ENCODE measurements around the gene BMPR1B.

The BMPR1B gene

DNA sequence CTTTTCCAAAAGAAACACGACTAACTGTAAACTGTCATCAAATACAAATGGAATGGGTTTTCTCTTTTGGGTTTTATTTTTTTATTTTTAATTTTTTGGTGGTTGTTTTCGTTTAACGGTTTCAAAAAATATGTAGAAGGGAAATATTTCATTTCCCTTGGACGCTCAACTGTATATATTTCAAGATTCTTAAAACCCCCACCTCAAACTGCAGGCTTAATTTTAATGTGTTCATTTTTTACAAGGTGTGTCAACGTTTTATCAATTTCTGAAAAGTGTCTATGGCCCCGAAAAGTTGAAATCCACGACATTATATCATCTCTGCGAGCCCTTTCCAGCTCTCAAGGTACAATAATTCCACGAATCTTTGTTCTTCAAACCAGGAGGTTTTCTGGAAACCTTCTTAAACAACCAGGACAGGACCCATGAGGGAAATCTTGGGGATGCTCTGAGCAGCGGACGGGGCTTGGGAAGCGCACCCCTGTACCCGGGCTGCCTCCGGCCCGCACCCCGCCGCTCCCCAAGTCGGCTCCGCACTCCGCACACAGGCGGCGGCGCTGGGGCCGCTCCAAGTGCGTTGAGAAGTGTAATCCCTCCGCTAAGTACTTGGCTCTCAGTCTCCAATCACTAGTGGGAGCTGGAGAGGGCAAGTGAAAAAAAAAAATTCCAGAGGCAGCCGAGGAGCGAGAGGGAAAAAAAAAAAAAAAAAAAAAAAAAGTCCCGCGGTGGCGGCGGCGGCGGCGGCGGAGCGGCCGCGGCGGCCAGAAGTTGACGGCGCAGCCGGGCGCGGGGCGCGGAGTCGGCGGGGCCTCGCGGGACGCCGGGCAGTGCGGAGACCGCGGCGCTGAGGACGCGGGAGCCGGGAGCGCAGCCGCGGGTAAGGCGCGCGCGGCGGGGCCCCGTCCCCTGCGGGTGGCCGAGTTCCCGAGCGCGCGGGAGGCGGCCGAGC lies at the start of gene BMPR1B:
Gene BMPR1B, plus strand, starts transcription at position 764 of the 949 bp plus-strand sequence. CDS start 346,470 bp downstream, outside the sequence.
- DNase-seq = no peak

DNA sequence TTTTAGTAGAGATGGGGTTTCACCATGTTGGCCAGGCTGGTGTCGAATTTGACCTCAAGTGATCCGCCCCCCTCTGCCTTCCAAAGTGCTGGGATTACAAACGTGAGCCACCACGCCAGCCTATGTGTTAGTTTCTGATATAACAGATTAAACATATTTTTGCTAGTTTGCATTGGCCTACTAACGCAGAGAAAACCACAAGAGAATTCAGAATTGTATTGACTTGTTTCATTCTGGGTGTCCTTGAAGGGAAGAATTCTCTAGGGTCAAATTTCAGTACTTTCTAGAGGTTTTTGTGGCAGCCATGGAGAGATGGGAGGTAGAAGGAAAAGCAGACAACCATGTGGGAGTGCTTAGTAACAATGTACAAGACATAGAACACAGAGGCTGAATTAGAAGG lies 46.1 kb upstream of the BMPR1B start:
- no peak for DNase-seq

DNA sequence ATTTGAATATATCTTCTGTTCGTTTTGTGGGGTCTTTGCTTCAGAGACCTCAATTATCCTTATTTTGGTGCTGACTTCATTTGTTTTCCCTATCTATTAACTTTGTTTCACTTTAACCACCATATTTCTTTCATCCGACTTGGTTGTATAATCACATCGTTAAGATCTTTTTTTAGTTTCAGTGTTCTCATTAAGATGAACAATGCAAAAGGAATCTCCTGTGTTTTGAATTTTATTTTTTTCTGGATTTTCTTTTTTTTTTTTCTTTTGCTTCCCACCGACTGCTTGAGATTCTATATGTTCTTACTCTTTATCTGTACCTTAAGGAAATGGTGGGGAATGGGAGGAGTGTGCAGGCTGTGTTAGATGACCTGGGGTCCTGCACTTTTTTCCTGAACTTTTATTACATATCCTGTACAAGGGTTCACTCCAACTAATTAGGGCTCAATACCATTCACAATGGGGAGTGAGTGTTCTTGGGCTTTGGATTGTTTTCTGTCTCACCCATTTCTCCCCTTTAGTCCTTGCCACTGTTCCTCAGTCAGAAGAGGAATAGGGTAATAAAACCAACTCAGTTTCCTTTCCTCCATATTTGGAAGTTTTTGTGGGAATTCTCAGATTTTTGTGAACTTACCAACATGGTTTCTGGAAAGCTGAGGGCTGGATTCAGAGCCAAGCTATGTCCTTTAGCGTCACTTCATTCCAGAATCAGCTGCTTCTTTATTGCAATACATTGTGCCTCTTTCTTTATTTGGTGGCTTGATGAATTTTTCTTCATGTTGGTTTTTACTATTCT lies 43.2 kb upstream of the BMPR1B start:
- DNase-seq = no peak

DNA sequence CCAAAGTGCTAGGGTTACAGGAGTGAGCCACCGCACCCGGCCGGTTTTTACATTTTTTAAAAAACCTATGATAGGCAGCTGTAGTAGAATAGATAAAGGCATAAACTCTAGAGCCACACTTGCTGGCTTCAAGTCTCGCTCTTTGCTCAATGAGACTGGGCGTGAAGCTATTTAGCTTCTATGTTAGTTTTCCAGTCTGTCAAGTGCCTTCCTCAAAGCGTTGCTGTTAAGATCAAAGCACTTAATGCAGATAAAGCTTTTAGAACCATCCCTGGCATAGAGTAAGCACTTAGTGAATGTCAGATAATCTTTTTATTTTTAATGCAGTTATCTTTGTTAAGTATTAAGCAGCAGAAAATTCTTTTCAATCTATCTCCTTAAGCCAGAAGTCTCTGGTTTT lies 42.0 kb upstream of the BMPR1B start:
- DNase-seq = no peak

DNA sequence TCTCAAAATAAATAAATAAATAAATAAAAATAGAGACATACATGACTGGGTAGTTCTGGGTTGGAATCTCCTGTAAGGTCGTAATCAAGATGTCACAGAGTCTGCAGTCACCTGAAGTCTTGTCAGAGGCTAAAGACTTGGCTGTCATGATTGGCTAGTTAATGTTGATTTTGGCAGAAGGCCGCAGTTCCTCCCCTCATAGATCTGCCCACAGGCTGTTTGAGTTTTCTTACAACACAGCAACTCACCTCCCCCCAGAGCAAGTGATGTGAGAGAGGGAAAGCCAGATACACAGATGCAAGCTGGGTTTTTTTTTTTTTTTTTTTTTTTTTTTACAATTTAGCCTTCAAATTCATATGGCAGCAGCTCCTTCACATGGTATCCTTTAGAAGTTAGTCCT lies 36.4 kb upstream of the BMPR1B start:
- DNase-seq = no peak

DNA sequence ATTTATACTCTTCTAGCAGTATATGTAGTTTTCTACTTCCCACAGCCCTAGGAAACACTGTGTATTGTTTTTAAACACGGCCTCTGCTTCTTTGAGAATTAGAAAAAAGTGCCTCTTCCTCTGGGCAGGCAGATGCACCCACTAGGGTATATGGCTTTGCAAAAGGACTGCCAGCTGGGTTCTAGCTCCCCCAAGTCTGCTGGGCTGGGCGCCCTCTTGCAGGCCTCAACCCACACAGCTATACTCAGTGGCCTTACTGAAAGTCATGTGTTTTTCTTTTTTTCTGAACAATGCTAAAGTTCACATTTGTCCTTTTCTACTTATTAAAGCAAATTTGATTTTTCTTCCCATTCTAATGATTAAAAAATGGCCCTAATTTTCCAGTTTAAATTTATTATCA lies 35.5 kb upstream of the BMPR1B start:
- no peak for DNase-seq

DNA sequence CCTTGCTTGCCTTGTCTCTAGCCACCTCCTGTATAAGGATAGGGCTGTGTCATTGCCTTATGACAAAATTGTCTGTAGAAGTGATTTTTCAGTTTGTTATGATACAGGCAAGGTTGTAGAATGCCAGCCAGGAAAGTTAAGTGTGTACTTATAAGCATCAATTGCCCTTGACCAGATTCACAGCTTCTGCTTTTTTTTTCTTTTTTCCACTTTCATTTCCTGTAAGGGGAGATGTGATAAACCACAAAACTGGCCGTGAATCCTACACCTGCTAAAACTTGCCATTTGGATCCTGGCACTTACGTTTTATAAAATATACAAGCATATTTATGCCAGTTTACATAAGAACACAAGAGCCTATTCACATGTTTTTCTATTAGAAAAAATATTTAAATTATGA lies 35.0 kb upstream of the BMPR1B start:
- no peak for DNase-seq

DNA sequence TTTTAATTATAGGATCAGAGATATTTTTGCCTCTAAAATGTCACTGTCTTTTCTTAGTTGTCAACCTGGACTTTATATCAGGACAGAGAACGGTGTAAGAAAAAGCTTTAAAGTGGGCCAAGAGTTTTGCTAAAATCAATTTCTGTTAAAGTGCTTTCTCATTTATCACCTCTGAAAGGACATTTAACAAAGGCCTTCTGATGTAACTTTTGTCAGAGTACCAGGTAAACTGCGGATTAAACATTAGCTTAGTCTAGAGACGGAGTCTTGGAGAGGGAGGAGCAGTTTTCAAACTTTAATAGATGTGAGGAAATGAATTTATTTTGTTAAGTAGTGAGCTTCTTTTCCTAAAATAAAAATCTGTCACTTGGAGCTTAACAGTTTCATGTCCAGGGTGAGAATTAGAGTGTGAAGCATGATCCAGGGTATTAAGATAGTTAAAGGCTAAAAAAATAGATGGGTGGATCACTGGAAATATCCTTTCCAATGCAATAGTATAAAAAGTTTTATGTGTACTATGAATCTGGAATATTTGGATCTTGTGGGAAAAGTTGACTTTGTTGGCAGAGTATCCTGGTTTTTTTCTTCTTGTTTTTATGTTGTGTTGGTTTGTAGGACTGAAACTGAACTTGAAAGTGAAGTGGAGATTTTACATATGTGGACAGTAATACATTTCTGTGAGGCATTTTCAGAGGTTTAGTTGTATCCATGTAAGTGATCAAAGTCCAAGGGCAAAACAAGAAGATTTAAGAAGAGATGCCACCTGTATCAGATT lies 33.6 kb upstream of the BMPR1B start:
- no peak for DNase-seq

DNA sequence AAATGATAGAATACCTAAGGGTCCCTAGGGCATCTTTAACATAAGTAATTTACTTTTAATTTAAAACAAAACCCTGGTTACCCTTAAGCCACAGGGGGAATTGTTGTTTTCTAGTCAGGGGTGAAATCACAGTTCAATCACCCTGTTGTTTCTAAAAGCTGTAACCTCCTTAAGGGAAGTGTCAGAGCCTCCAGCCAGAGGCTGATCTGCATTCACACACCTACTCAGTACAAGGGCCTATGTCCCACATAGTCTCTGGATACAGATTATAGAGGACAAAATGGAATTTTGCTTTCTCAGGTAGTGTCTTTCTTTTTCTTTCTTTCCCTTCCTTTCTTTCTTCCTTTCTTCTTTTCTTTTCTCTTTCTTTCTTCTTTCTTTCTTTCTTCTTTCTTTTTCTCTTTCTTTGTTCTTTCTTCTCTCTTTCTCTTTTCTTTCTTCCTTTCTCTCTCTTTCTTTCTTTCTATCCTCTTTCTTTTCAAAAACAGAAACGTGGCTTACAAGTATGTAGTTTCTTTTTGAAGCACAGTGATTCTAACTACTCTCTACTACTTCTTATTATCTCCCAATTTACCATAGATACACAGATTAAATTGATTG lies 31.1 kb upstream of the BMPR1B start:
- no peak for DNase-seq

DNA sequence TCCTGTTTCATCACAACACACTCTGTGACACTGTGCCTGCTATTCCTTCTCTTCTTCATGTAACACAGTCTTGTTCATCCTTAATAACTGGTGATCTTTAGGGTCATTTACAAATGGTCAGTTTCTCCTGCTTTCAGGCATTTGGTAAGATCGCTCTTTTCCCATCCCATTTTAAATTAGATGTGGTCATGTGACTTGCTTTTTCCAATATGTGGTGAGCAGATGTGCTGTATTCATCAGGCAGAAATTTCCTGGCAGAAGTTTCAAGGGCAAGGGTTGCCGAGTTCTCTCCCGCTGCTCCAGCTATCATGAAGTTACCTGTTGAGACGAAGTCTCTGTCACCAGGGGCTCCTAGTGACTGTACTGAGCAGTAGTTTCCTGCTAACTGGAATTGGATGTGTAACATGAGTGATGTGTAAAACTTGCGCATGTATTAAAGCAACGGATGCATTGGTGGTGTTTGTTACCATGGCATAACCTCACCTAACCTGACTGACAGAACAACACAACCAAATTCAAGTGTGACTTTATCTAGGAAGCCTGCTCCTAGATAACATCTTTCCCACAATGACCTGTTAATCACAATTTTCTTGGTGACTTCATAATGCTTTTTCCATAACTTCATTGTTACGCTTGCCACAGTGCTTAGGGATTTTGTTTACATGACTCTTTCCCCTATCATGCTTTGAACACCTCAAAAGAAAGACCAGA lies 29.5 kb upstream of the BMPR1B start:
- no peak for DNase-seq

DNA sequence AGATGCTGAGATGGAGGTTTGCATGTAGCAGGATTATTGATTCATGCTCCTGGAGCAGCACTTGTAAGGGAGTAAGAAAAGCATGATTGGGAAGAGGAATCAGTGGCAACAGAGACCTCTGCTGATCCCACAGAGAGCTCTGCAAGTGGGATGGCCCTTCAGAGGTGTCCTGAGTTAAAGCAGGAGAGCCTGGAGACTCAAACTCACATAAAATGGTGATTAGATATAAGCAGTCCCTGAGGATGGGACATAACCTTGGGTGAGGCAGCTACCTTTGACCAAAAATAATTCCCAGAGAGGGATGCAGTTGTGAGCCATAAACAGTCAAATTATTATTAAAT lies 25.4 kb upstream of the BMPR1B start:
- DNase-seq = no peak

DNA sequence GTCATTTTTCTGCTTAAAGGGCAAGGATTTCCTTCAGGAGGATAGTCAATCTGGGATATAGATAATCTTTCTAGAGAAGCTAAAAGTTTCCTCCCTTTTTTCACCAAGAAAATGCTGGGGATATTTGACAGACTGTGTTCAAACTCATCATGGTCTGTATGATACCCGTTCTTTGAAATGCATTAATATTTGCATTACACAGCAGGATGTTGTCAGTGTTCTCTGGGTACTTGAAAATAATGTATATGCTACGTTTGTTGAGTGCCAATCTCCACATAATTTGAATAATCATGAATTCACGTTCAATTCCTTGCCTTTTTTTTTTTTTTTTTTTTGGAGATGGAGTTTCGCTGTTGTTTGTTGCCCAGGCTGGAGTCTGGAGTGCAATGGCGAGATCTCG lies 18.0 kb upstream of the BMPR1B start:
- DNase-seq = no peak

DNA sequence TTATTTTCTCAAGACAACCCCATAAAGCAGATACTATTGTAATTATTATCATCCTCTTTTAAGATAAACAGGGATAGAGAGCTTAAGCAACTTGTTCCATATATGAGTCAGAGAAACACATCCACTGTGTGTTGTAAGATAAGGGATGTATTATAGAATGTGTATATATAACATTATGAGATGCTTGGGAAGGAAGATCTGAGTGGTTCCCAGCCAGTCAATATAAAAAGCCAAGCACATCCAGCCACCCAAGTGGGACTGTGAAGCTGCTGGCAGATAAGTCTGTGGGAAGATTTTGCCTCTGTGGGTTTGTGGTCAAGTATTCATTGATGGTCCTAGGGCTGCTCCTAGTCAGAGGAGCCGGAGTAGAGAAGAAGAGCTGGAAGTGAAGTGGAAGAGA lies 16.5 kb upstream of the BMPR1B start:
- DNase-seq = no peak

DNA sequence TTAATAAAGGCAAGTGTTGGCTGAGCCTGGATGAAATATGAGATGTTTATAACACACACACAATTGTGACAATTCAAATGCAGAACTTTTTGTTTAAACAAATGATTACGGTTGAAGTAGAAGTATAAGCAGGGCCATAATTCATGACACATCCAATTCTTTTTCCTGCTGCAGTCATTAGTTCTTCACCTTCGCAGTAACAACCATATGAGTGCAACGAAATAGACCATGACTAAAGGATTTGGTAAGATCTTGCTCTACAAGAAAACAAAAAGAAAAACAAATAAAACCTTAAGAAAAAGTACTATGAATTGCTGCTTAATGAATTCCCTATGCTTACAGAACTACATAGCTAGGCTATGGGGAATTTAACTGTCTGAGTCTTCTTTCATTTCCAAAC lies 13.9 kb upstream of the BMPR1B start:
- DNase-seq = no peak

DNA sequence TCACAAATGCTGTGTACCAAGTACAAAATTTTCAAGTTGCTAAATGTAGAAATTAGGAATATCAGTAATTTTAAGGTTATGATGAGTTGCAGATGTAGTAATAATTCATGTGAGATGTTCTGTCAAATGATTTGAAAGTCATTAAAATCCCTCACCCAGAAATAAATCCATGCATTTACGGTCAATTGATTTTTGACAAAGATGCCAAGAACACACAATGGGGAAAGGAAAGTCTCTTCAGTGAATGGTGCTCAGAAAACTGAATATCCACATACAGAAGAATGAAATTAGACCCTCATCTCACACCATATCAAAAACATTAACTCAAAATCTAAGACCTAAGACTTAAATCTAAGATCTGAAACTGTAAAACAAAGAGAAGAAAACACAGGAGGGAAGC lies 12.9 kb upstream of the BMPR1B start:
- no peak for DNase-seq

DNA sequence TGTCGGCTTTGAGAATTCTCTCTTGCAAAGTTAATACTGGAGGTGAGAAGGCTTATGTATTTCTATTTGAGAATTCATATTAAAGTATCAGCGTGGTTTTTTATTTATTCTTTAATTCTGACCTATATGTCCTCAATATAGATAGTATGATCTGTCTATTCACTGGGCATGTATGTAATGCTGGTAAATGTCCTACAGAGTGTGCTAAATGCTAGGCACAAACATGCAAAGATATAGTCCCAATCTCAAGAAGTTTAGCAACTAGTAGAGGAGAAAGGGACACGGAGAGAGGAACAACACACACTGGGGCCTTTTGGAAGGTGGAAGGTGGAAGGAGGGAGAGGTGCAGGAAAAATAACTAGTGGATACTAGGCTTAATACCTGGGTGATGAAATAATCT lies 11.0 kb upstream of the BMPR1B start:
- no peak for DNase-seq

DNA sequence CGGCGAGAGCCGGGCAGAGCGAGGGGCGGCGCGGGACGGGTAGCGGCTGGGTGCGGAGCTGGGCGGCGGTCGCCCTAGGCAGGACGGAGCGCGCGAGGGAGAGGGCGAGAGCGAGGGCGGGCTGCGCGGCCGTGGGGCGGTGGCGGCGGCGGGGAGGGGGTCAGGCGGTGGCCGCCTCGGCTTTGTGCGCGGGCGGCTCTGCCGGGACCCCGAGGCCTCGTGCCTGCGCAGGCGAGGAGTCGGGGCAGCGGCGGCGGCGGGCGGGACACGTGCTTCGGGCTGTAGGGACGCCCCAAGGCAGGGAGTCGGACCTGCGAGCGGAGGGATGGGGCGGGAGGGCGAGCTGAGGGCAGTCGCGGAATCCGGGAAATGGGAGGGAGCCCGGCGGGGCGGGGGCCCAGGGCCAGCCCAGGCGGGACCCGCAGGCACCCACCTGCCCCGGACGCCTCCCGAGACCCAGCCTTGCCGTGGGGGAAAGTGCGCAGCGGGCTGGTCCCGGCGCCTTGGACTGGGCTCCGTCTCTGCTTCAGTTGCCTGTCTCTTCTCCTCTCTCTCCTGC lies 465 bp downstream of the BMPR1B start:
- DNase-seq = peak; percentile 3

DNA sequence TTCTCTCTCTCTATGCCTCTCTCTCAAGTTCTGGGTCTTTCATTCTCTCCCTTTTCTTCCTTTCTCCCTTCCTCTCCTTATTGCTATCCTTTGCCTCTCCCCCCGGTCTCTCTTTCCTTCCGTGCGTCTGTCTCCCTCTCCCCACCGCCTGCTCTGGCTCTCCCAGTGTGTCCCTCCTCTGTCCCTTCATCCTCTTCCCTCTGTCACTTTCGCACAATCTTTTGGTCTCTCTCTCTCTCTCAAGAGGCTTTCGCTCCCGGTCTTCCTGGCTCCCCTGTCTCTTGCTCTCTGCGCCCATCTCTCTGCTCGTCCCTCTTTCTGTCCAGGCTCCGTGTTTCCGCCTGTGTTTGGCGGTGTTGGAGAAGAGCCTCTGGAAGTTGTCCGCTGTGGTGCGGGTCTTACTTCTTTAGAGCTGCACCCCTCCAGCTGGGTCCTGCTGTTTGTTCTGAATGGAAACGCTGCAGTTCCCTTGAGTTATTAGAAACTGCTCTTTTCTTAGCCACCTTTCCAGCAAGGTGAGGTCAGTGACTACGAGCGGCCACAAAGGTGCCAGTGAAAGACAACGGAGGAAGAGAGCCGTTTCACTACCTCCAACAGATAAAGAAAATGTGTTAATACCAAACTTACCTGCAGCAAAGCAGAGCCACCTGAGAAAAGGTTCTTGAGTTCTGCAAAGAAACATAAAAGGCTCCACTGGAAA lies 1.1 kb downstream of the BMPR1B start:
- no peak for DNase-seq

DNA sequence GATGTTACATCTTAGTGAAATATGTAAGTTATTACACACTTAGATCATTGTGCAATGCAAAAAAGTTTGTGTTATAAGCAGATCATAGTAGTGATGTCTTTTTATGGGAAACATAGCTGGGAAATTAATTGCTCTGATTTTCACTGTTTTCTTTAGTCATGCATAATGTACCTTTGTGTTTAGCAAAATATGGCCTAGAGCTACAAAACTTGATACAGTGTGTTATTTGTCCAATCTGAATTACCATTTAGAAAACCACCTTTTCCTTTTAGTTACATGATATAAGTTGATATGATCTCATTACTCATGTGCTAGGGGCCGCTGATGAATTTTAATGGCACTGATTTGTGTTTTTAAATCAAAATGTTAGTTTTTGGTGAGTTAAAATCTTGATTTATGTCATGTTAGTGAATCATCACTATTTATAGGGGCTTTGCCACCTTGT lies 2.0 kb downstream of the BMPR1B start:
- DNase-seq = no peak

DNA sequence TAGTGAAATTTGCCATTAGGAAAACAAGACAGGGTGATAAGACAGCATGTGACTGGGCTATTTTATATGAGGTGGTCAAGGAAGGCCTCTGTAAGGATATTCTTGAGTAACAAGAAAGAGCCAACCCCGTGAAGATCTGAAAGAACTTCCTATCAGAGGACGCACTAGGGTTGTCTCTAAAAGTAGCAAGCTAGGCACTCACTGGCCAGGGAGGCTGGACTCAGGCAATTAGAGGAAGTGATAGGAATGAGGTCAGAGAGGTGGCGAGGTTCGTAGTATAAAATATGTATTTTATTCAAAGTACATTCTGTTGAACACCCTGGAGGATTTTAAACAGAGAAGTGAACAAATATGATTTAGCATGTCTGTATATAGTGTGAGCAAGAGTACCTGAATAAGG lies 4.6 kb downstream of the BMPR1B start:
- no peak for DNase-seq

DNA sequence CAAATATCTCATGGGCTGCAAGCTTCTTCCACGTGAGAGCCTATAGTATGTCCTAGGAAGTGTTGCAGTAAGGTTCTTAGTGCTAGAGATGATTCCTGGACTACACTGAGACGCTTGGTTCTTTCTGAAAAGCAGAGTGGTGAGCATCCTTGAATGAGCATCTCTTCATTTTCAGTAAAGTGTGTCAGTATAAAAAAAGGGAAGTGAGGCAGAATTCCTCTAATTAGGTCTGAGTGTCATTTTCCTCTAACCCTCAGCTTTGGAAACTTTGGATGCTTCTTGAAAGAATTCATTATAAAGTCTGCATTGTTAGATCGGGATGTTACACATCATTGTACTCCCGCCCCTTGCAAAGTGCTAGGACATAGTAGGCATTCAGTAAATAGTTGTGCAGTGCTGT lies 5.2 kb downstream of the BMPR1B start:
- DNase-seq = no peak
